GM23248 (cell line): Measurements from ENCODE around the gene GAB2.

Experiments used
- EZH2 ChIP-seq: fragments of 200-600 bp; sonication (generic); IDR thresholded peaks from 2 replicates; pipeline ENCODE4 v1.6.1; 2018; ENCODE audit warnings: antibody characterized with exemption, mild to moderate bottlenecking; ENCODE audit not compliant: insufficient read depth, poor library complexity, severe bottlenecking
- EZH2phosphoT487 ChIP-seq: fragments of 200-600 bp; sonication (generic); IDR thresholded peaks from 2 replicates; pipeline ENCODE4 v1.6.1; 2018; ENCODE audit warnings: antibody characterized with exemption, moderate library complexity, mild to moderate bottlenecking, low read depth; ENCODE audit not compliant: insufficient read depth

DNA sequence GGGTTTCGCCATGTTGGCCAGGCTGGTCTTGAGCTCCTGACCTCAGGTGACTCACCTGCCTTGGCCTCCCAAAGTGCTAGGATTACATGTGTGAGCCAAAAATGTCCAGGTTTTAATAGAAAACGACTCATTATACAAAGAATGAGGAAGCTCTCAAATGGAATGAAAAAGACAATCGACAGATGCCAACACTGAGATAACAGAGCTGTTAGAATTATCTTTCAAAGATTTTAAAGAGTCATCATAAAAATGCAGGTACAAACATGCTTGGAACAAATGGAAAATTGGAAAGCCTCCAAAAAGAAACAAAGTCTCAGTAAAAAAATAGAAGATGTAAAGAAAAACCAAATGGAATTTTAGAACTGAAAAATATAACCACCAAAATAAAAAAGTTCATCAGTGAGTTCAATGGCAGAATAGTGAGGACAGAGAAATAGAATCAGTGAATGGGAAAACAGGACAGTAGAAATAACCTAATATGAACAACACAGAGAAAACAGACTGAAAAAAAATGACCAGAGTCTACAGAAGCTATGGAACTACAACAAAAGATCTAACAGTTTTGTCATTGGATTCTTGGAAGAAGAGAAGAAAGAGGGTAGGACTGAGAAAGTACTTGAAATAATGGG, 10.9 kb downstream of the GAB2 start:
- TF ChIP-seq EZH2phosphoT487 = no peak
- TF ChIP-seq EZH2 = no peak
